T-helper 1 cell treated with Interleukin-12 subunit alpha and Interleukin-12 subunit beta and Interleukin-4 antibody, amounts not matched to agents 30 μg/mL and 1 μg/mL, for 36 hours (primary cell): ENCODE data around the gene LZTR1.

Experiments used
- H3K27ac Mint-ChIP-seq: one replicate; pipeline ENCODE4 v1.8.0; 2021; ENCODE audit warnings: mild to moderate bottlenecking, mixed read lengths
- H3K27me3 Mint-ChIP-seq: one replicate; pipeline ENCODE4 v1.8.0; 2021; ENCODE audit warnings: low read depth, mixed read lengths
- H3K36me3 Mint-ChIP-seq: one replicate; pipeline ENCODE4 v1.8.0; 2021; ENCODE audit warnings: low read depth, mixed read lengths
- H3K4me1 Mint-ChIP-seq: one replicate; pipeline ENCODE4 v1.8.0; 2021; ENCODE audit warnings: low read depth, mixed read lengths
- H3K4me3 Mint-ChIP-seq: one replicate; pipeline ENCODE4 v1.8.0; 2021; ENCODE audit warnings: mild to moderate bottlenecking, moderate library complexity, mixed read lengths
- H3K9me3 Mint-ChIP-seq: one replicate; pipeline ENCODE4 v1.8.0; 2021; ENCODE audit warnings: mixed read lengths

LZTR1 gene

DNA sequence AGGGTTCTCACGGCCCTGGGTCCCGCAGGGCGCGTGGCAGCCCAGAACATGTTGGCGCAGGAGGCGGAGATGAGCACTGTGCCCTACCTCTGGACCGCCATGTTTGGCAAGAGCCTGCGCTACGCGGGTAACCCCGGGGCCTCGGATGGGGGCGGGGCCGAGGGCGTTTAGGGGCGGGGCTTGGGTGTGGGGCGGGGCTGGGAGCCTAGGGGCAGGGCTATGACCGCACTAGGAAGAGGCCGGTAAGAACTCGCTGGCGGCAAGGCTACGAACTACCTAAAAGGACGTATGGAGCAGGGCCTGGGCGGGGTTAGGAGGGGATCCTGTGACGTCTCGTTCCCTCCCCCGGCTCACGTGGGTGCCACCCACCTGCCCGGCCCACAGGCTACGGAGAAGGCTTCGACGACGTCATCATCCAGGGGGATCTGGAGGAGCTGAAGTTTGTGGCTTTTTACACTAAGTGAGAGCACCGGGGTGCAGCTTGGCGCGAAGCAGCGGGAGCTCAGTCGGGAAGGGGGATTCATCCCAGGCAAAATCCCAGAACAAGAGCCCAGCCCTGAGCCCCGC lies 2.8 kb upstream of the LZTR1 start:
- Mint-ChIP-seq H3K27ac (peak overlapping the region; percentile 57), H3K27me3 (no peaks in the 10 kb centered on the region), H3K4me1 (peaks cover 29% of the 10 kb centered on the region), H3K36me3 (peaks cover 3% of the 10 kb centered on the region), H3K4me3 (peak overlapping the region; percentile 55), H3K9me3 (peaks cover 12% of the 10 kb centered on the region)

GRCh38 chr22:20979940-20980453 lies 2.1 kb upstream of the LZTR1 start:
- H3K4me3 Mint-ChIP-seq = no peak overlapping the region
- peak overlapping the region; percentile 1 for H3K27ac Mint-ChIP-seq
- H3K9me3 Mint-ChIP-seq = peaks cover 12% of the 10 kb centered on the region
- H3K36me3 Mint-ChIP-seq = peaks cover 3% of the 10 kb centered on the region
- peaks cover 29% of the 10 kb centered on the region for H3K4me1 Mint-ChIP-seq
- H3K27me3 Mint-ChIP-seq = no peaks in the 10 kb centered on the region

- Mint-ChIP-seq H3K9me3 (peaks cover 12% of the 10 kb centered on the region), H3K27ac (no peak overlapping the region), H3K36me3 (peaks cover 3% of the 10 kb centered on the region), H3K4me1 (peaks cover 29% of the 10 kb centered on the region), H3K4me3 (no peak overlapping the region), H3K27me3 (no peaks in the 10 kb centered on the region)
Observed at GRCh38 chr22:20980523-20980922, 1.6 kb upstream of the LZTR1 start.

- Mint-ChIP-seq H3K36me3 (peaks cover 3% of the 10 kb centered on the region), H3K4me1 (peaks cover 29% of the 10 kb centered on the region)
Observed at GRCh38 chr22:20980938-20981722, 967 bp upstream of the LZTR1 start.

DNA sequence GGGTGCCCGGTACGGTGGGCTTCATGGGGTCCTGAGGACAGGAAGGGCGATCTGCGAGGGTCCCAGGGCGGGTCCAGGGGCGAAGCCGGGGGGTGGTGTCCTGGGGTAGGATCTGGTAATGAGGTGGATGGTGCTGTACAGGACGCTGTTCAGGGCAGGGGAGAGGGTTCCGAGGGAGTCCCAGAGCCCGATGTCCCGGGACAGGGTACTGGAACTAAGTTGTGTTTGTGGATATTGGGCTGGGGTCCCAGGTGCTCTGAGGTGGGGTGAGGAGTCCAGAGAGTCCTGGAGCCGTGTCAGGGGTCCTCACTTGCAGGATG lies 426 bp downstream of the LZTR1 start:
- Mint-ChIP-seq H3K27me3 (no peaks in the 10 kb centered on the region), H3K4me1 (peaks cover 29% of the 10 kb centered on the region), H3K36me3 (peaks cover 8% of the 10 kb centered on the region), H3K4me3 (peak overlapping the region; percentile 93), H3K9me3 (peaks cover 12% of the 10 kb centered on the region), H3K27ac (peak overlapping the region; percentile 82)

More at GRCh38 chr22:20980938-20981722, 967 bp upstream of the LZTR1 start:
- H3K4me3 Mint-ChIP-seq = peak overlapping the region; percentile 93
- H3K27ac Mint-ChIP-seq = peak overlapping the region; percentile 89
- peaks cover 12% of the 10 kb centered on the region for H3K9me3 Mint-ChIP-seq
- H3K27me3 Mint-ChIP-seq = no peaks in the 10 kb centered on the region

- Mint-ChIP-seq H3K4me3 (peak overlapping the region; percentile 93), H3K27me3 (no peaks in the 10 kb centered on the region), H3K4me1 (peaks cover 29% of the 10 kb centered on the region), H3K36me3 (peaks cover 11% of the 10 kb centered on the region), H3K9me3 (peaks cover 9% of the 10 kb centered on the region), H3K27ac (peak overlapping the region; percentile 82)
Observed at GRCh38 chr22:20983081-20983771, 1.1 kb downstream of the LZTR1 start.

GRCh38 chr22:20985720-20986119 lies 3.6 kb downstream of the LZTR1 start:
- Mint-ChIP-seq H3K27ac (no peak overlapping the region), H3K4me3 (no peak overlapping the region), H3K27me3 (no peaks in the 10 kb centered on the region), H3K36me3 (peaks cover 10% of the 10 kb centered on the region), H3K4me1 (peaks cover 22% of the 10 kb centered on the region), H3K9me3 (no peaks in the 10 kb centered on the region)

DNA sequence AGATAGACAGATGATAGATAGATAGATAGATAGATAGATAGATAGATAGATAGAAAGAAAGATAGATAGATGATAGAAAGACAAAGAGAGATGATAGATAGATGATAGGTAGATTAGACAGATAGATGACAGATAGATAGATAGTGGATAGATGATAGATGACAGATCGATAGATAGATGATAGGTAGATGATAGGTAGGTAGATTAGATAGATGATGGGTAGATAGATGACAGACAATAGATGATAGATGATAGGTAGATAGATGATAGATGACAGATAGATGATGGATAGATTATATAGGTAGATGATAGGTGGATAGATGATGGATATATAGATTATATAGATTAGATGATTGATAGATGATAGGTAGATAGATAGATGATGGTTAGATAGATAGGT lies 4.3 kb downstream of the LZTR1 start:
- Mint-ChIP-seq H3K4me1 (peaks cover 18% of the 10 kb centered on the region), H3K9me3 (no peaks in the 10 kb centered on the region), H3K36me3 (peaks cover 10% of the 10 kb centered on the region), H3K27me3 (no peaks in the 10 kb centered on the region), H3K27ac (no peak overlapping the region), H3K4me3 (no peak overlapping the region)

DNA sequence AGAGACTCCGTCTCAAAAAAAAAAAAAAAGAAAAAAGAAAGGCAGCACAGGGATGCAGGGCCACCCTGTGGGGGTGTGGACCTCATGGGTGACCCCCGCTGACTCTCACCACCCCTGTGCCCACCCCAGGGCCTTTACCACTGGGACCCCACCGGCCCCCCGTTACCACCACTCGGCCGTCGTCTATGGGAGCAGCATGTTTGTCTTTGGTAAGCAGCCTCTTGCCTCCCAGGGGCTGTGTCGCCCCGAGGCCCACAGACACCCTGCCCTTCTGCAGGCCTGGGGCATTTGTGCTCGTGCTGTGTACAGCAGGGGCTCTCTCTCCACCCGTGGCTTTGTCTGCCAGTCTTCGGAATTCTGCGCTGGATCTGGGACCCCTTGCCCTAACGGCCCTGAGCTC lies 5.3 kb downstream of the LZTR1 start:
- Mint-ChIP-seq H3K4me3 (no peak overlapping the region), H3K4me1 (peaks cover 14% of the 10 kb centered on the region), H3K27ac (no peak overlapping the region), H3K36me3 (peaks cover 10% of the 10 kb centered on the region), H3K9me3 (no peaks in the 10 kb centered on the region), H3K27me3 (no peaks in the 10 kb centered on the region)

GRCh38 chr22:20988573-20989322 lies 6.7 kb downstream of the LZTR1 start:
- H3K4me1 Mint-ChIP-seq = peaks cover 6% of the 10 kb centered on the region
- H3K4me3 Mint-ChIP-seq = no peak overlapping the region
- H3K27me3 Mint-ChIP-seq = no peaks in the 10 kb centered on the region
- no peak overlapping the region for H3K27ac Mint-ChIP-seq
- H3K9me3 Mint-ChIP-seq = no peaks in the 10 kb centered on the region
- H3K36me3 Mint-ChIP-seq = peaks cover 10% of the 10 kb centered on the region

DNA sequence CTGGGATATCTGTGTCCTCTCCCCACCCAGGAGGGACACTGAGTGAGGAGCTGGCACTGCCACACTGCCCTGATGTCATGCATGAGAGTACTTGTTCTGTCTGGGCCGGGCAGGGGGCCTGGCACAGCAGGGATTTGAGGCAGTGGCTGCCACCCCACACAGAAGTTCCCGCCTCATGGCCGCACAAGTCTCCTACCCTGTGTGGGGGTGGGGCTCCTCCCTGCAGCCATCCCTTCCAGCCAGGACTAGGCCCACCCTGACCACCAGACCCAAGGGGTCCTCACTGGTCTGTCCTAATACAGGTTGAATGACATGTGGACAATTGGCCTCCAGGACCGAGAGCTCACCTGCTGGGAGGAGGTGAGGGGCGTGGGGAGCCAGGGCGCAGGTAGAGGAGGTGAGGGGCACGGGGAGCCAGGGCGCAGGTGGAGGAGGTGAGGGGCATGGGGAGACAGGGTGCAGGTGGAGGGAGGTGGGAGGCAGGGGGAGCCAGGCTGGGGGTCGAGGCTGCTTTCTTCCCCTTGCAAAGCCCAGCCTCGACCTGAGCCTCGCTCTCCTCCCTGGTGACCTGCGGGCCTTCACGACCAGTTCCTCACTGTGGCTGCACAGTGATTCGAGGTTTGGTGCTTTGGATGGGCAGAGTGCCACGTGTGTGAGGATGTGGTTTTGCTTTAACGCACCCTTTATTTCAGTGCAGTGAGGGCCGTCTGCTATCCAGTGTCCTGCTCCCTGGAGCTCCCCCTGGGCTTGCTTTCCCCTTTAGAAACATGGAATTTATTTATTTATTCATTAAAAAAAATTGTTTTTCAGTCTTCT lies 7.4 kb downstream of the LZTR1 start:
- Mint-ChIP-seq H3K27ac (no peak overlapping the region), H3K36me3 (peaks cover 8% of the 10 kb centered on the region), H3K9me3 (no peaks in the 10 kb centered on the region), H3K4me1 (peaks cover 2% of the 10 kb centered on the region), H3K4me3 (no peak overlapping the region), H3K27me3 (no peaks in the 10 kb centered on the region)

- Mint-ChIP-seq H3K4me3 (no peak overlapping the region), H3K36me3 (peaks cover 8% of the 10 kb centered on the region), H3K9me3 (no peaks in the 10 kb centered on the region), H3K27me3 (no peaks in the 10 kb centered on the region), H3K27ac (no peak overlapping the region), H3K4me1 (peaks cover 2% of the 10 kb centered on the region)
Observed at GRCh38 chr22:20990184-20991180, 8.4 kb downstream of the LZTR1 start.
